OCI-LY3 (cell line): Measurements from ENCODE around the gene SULT2B1.

Source experiments
- CTCF ChIP-seq: fragments of 200-600, 300-600 bp; sonication (generic); IDR thresholded peaks from 2 replicates; pipeline ENCODE4 v1.5.1; 2014; ENCODE audit warnings: antibody characterized with exemption, low read length, low read depth
- EZH2phosphoT487 ChIP-seq: fragments of 200-600 bp; shearing (Covaris generic); IDR thresholded peaks from 2 replicates; pipeline ENCODE4 v1.6.1; 2018; ENCODE audit warnings: antibody characterized with exemption, mixed run types, low read depth

GRCh38 chr19:48619692-48620585 lies 68.0 kb downstream of the SULT2B1 start:
- no peak for TF ChIP-seq CTCF
- no peak for TF ChIP-seq EZH2phosphoT487
